Neutrophil (primary cell): ENCODE results near the gene NR2C1.

ENCODE experiments used
- H3K27ac ChIP-seq: fragments of 200-600 bp; sonication (generic); 2 replicates; pipeline ENCODE4 v1.5.1; 2016; ENCODE audit warnings: mild to moderate bottlenecking, moderate library complexity
- H3K27me3 ChIP-seq: fragments of 200-600 bp; sonication (generic); 2 replicates; pipeline ENCODE4 v1.6.0; 2016; ENCODE audit warnings: mild to moderate bottlenecking
- H3K36me3 ChIP-seq: fragments of 200-600 bp; sonication (generic); 2 replicates; pipeline ENCODE4 v1.5.1; 2017
- H3K4me1 ChIP-seq, 2 experiments: fragments of 200-600 bp in 1 of 2; sonication (generic) in 1 of 2; 1 replicate in 1 of 2; 2 replicates in 1 of 2; pipeline versions ENCODE4 v1.5.1 to v1.6.1; 2013 to 2016; ENCODE audit warnings: low read depth in 1 of 2, low read length in 1 of 2, mild to moderate bottlenecking in 1 of 2, moderate library complexity in 1 of 2; ENCODE audit not compliant: control insufficient read depth in 1 of 2, insufficient read depth in 1 of 2
- H3K4me3 ChIP-seq, 2 experiments: fragments of 200-600 bp in 1 of 2; sonication (generic) in 1 of 2; 1 replicate in 1 of 2; 2 replicates in 1 of 2; pipeline ENCODE4 v1.5.1; 2013 to 2016; ENCODE audit warnings: low read depth in 1 of 2, low read length in 1 of 2, mild to moderate bottlenecking in 1 of 2, moderate library complexity in 1 of 2
- H3K9me3 ChIP-seq: fragments of 200-600 bp; sonication (generic); 2 replicates; pipeline ENCODE4 v1.5.1; 2016
- TF ChIP-seq, protein P1 (sequence below): fragments of 200-600 bp; sonication (generic); IDR thresholded peaks from 2 replicates; pipeline ENCODE4 v1.5.1; 2016; ENCODE audit warnings: antibody characterized with exemption

The NR2C1 gene

DNA sequence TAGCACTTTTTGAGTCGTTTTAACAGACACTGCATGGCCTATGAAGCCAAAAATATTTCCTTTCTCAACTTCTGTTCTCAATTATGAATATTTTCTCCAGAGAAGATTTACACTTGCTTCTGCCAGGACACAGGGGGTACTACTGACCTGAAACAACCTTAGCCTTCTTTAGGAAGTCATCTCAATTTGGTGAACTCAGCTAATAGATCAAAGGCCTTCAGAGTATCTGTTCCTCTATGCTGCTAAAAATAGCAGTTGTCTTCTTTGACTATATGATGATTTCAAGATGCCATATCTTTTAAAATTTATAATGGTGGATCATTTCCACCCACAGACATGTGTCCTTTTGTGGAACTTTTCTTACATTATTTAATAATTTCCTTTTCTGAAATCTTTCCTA, 55.9 kb downstream of the NR2C1 start:
- no peak overlapping the region for H3K27ac ChIP-seq
- no peaks in the 10 kb centered on the region for H3K36me3 ChIP-seq
- no peaks in the 10 kb centered on the region for H3K9me3 ChIP-seq
- TF ChIP-seq, protein P1, sequence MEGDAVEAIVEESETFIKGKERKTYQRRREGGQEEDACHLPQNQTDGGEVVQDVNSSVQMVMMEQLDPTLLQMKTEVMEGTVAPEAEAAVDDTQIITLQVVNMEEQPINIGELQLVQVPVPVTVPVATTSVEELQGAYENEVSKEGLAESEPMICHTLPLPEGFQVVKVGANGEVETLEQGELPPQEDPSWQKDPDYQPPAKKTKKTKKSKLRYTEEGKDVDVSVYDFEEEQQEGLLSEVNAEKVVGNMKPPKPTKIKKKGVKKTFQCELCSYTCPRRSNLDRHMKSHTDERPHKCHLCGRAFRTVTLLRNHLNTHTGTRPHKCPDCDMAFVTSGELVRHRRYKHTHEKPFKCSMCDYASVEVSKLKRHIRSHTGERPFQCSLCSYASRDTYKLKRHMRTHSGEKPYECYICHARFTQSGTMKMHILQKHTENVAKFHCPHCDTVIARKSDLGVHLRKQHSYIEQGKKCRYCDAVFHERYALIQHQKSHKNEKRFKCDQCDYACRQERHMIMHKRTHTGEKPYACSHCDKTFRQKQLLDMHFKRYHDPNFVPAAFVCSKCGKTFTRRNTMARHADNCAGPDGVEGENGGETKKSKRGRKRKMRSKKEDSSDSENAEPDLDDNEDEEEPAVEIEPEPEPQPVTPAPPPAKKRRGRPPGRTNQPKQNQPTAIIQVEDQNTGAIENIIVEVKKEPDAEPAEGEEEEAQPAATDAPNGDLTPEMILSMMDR: no peak
- H3K4me1 ChIP-seq: no peaks in the 10 kb centered on the region
- H3K4me3 ChIP-seq: no peak overlapping the region
- no peaks in the 10 kb centered on the region for H3K27me3 ChIP-seq

DNA sequence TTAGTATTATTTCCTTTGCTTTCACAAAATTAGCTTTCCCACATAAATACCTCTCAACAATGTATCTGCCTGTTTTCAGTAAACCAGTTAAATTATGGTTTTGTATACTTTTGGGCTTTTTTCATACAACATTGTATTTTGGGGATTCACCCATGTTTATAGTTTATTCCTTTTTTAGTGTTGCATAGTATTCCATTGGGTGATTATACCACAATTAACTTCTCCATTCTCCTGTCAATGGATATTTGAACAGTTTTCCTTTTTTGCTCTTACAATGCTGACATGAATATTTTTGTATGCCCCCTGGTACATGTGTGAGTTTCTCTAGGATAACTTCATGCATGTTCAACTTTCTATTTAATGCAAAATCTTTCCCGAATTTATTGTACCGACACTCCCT, 57.3 kb downstream of the NR2C1 start:
- H3K4me3 ChIP-seq: no peak overlapping the region
- H3K9me3 ChIP-seq: no peaks in the 10 kb centered on the region
- H3K27me3 ChIP-seq: no peaks in the 10 kb centered on the region
- no peak overlapping the region for H3K27ac ChIP-seq
- H3K4me1 ChIP-seq: no peaks in the 10 kb centered on the region
- H3K36me3 ChIP-seq: no peaks in the 10 kb centered on the region
- TF ChIP-seq, protein P1: no peak

DNA sequence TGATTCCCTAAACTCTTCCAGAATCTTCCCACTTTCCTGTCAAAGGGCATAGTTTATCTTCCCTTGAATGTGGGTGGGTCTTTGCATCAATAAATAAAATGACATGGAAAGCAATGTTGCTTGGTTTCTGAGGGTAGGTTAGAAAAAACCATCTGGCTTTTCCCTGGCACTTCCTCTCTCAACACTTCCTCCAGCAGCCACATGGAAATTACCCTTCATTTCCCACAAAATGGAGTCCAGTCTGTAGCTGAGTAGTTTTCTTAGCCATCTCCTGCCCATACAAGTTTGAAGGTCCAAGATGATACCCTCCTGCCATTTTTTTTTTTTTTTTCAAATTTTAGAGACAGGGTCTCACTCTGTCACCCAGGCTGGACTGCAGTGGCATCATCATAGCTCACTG, 58.9 kb downstream of the NR2C1 start:
- TF ChIP-seq, protein P1: no peak
- no peak overlapping the region for H3K4me3 ChIP-seq
- no peaks in the 10 kb centered on the region for H3K27me3 ChIP-seq
- no peak overlapping the region for H3K27ac ChIP-seq
- no peaks in the 10 kb centered on the region for H3K36me3 ChIP-seq
- no peaks in the 10 kb centered on the region for H3K4me1 ChIP-seq
- no peaks in the 10 kb centered on the region for H3K9me3 ChIP-seq

DNA sequence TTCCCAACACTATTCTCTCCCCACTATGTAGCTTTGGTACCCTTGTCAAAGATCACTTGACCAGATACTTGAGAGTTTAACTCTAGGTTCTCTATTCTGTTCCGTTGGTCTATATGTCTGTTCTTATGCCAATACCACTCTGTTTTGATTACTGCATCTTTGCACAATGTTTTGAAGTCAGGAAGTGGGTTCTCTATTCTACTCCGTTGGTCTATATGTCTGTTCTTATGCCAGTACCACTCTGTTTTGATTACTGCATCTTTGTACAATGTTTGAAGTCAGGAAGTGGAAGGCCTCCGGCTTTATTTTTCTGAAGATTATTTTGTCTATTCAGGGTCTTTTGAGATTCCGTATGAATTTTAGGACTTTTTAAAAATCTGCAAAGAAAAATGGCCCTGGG, 67.2 kb downstream of the NR2C1 start:
- Histone ChIP-seq H3K9me3 (peaks cover 4% of the 10 kb centered on the region), H3K27ac (no peak overlapping the region), H3K4me3 (no peak overlapping the region), H3K4me1 (peaks cover 7 to 12% of the 10 kb centered on the region in 2 experiments), H3K27me3 (no peaks in the 10 kb centered on the region), H3K36me3 (no peaks in the 10 kb centered on the region)
- TF ChIP-seq, protein P1: no peak

DNA sequence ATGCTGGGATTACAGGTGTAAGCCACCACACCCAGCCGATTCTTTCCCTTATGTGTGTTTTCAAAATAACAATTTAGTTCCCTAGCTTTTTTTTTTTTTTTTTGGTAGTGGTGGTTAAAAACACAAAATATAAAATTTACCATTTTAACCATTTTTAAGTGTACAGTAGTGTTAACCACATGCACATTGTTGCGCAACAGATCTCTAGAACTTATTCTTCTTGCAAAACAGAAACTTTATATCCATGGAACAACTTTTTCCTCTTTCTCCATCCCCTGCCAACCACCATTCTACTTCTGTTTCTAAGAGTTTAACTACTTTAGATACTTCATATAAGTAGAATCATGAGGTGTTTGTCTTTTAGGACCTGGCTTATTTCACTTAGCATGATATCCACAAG, 68.8 kb downstream of the NR2C1 start:
- Histone ChIP-seq H3K36me3 (peaks cover 8% of the 10 kb centered on the region), H3K27ac (no peak overlapping the region), H3K27me3 (no peaks in the 10 kb centered on the region), H3K4me1 (peaks cover 7 to 12% of the 10 kb centered on the region in 2 experiments), H3K4me3 (no peak overlapping the region), H3K9me3 (peaks cover 4% of the 10 kb centered on the region)
- TF ChIP-seq, protein P1: no peak

DNA sequence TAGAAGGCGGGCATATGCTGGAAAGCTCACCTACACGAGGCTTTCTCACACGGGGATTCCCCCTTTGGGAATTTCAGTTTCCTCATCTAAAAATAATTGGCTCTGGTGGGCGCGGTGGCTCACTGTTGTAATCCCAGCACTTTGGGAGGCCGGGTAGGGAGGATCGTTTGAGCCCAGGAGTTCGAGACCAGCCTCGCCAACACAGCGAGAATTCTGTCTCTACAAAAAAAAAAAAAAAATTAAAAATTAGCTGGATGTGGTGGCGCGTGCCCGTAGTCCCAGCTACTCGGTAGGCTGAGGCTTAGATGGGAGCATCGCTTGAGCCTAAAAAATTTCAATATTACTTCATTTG, 69.5 kb downstream of the NR2C1 start:
- Histone ChIP-seq H3K4me1 (peaks cover 7 to 12% of the 10 kb centered on the region in 2 experiments), H3K9me3 (peaks cover 4% of the 10 kb centered on the region), H3K27me3 (no peaks in the 10 kb centered on the region), H3K4me3 (peak overlapping the region; percentile 63 to 66), H3K27ac (peak overlapping the region; percentile 66), H3K36me3 (peaks cover 8% of the 10 kb centered on the region)
- TF ChIP-seq, protein P1: no peak
